DLD1 (cell line): ENCODE data around the gene RAB5IF.
"Not testable (repeated sequence)": the region's sequence is repeated elsewhere in the genome, so short reads cannot be mapped to it uniquely, and the experiment has no call there.

Experiments used
- in situ Hi-C: cut with HindIII; loops from 2 replicates; pipeline ENCODE4 v1.10.0; 2017; ENCODE audit warnings: low sequenced_read_pairs

Gene RAB5IF

DNA sequence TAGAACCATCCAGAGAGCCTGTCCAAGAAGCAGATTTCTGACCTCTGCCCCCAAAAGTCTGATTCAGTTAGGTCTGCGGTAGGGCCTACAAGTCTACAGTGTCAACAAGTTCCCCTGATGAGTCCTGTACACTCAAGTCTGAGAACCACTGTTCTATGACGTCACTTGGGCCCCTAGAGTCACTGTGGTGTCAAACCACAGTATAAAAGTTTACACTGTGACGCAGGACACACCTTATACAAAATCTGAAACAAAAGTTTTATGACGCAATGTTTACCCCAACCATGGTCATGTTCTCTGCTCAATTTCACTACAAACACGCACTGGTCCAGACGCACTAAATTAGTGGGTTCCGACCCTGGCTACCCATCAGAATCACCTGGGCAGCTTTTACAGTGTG is 22.5 kb downstream of the RAB5IF start:
- in situ Hi-C loops, result no loop called here

DNA sequence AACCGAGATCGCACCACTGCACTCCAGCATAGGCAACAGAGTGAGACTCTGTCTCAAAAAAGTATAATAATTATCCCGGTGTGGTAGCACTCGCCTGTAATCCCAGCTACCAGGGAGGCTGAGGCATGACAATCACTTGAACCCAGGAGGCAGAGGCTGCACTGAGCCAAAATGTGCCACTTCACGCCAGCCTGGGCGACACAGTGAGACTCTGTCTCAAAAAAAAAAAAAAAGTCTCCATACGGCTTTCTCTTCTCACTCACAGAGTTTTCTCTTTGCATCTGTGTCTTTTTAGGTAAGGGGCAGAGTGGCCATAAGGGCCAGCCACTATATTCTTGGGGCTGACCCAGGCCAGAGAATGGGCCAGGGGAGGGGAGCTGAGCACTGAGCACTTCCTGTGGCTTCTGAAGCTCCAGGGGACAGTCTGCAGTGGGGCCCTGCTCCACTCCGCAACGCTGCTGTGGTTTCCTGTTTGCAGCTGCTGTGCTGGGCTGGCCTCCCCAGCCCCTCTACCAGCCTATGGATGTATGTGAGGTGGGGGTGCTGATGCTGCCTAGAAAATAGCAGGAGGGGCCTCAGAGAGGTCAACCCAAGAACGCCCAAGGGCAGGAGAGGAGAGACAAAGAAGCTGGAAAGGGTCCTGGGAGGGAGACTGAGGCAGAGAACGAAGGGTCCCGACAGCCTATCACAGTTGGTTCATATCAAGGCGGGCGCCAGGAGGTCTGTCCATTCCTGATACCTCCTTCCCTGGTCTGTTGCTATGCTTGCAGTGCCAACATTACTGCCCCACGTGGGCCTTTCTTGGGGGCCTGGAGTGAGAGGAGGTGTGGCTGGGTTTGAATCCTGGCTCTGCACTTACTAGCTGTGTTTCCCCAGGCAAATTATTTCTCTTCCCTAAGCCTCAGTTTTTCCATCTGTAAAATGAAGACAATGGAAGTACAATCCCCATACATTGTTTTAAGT is 24.4 kb downstream of the RAB5IF start:
- in situ Hi-C loops, result no loop called here

DNA sequence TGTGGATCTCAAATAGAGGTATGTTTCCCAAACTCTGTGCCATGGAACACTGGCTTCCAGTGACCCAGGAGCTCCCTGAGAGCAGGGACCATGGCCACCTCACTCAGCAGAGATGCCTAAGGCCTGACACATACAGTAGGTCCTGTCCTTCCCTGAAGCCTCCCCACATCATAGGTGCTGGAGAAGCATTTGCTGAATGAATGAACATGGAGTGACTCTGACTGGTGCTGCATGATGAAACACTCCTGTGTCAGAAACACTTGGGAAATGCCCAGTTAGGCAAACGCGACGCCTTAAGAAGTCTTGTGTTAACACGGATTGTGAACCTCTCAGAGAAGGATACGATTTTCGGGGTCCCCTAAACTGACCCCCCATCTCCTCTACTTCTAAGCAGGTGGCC is 26.1 kb downstream of the RAB5IF start:
- in situ Hi-C loops, result no loop called here

DNA sequence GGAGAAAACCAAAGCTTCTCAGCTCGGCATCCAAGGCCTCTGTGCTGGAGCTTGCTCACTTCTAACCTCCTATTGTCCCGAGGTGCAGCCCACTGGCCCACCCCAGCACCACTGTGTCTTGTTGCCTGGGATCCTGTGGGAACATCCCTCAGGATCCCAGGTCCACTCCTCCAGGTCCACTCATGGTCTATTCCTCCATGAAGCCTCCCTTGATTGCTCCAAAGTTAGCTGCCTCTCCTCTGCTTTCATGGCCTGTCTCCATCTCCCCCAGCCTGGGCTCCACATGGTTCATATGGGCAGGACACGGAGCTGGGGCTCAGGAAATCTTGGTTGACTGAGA is 26.5 kb downstream of the RAB5IF start:
- in situ Hi-C loops, result no loop called here

DNA sequence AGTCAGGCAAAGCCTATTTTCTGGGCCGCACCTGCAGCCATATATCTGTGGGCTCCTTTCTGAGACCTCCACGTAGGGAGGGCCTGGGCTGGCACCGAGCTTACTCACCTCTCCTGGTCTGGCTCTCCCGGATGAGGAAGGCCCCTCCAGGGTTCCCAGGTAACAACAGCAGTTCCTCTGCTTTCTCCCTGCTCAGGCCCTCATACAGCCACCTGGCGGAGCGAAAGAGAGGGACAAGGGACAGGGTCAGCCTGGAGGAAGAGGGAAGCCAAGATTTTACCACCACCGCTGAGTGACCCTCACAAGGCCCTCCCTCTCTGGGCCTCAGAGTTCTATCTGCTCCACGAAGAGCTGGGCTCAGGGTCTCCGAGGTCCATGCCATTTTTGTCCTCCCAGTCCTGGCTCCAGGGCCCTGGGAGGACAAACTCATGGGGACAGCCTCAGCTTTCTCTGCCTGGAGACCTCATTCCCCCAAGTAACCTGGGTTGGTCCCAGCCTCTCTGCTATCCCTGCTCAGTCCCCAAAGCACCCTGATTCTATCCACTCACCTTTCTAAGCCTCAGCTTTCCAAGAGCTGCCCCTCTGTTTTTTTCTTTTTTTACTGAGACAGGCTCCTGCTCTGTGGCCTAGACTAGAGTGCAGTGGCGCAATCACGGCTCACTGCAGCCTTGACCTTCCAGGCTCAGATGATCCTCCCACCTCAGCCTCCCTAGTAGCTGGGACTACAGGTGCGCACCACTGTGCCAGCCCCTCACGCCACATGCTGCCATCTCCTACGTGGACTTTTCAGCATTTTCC is 27.1 kb downstream of the RAB5IF start:
- in situ Hi-C loops, result no loop called here

DNA sequence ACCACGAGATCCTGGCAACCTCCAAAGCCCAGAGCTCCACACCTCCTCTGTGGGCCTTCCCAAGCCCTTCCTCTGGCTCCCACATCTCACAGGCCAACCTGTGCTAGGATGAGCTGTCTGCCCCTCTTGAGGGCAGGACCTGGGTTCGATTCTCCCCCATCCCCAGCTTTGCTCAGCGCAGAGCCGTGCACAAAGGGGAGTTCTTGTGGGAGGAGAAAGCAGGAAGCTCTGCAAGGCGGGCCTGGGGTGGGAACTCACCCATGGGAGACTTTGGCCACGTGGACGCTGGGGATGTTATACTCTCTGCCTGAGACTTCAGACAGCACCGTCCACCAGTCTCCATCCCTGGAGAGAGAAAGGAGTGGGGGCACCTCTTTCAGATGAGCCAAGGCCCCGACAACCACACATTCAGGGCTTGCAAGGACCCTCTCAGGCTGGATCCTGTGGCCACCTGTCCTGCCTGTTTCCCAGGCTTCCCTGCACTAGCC is 27.8 kb downstream of the RAB5IF start:
- in situ Hi-C loops, result no loop called here

DNA sequence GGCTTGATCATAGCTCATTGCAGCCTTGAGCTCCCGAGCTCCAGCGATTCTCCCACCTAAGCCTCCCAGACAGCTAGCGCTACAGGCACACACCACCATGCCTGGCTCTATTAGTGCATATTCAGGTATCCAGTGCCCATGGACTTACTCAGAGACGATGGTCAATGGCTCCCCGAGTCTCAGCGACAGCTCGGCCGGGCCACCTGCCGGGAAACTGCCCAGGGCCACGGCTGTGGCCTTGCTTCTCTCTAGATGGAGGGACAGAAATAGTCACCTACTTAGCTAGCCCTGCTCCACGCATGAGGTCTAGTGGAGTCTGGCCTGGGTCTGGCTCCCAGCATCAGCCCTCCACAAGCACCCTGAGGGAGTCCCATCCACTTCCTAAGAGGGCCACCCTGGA is 28.8 kb downstream of the RAB5IF start:
- in situ Hi-C loops, result no loop called here

DNA sequence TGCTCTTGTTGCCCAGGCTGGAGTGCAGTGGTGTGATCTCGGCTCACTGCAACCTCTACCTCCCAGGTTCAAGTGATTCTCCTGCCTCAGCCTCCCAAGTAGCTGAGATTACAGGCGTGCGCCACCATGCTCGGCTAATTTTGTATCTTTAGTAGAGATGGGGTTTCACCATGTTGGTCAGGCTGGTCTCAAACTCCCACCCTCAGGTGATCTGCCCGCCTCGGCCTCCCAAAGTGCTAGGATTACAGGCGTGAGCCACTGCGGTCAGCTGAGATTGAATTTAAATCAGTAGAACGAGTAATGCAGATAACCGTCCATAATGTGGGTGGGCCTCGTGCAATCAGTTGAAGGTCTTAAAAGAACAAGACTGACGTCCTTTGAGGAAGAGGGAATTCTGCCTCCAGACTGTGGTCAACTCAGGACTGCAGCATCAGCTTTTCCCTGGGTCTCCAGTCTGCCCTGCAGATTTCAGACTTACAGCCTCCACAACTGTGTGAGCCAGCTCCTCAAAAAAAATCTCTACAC is 33.4 kb downstream of the RAB5IF start:
- in situ Hi-C loops, result not testable (repeated sequence)

DNA sequence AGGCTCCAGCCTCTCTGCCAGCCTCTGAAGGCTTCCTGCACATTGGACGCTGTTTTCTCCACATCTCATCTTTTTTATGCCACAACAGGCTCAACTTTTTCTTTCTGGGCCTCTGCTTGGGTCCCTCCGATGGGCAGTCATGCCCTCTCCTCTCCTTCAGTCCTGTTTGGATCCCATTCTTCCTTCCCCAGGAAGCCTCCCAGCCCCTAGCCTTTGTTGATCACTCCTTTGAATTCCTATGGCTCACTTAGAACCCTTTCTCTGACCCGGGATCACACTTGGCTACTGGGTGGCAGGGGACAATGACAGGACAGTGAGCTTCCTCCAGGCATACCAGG is 35.9 kb downstream of the RAB5IF start:
- in situ Hi-C loops, result no loop called here

DNA sequence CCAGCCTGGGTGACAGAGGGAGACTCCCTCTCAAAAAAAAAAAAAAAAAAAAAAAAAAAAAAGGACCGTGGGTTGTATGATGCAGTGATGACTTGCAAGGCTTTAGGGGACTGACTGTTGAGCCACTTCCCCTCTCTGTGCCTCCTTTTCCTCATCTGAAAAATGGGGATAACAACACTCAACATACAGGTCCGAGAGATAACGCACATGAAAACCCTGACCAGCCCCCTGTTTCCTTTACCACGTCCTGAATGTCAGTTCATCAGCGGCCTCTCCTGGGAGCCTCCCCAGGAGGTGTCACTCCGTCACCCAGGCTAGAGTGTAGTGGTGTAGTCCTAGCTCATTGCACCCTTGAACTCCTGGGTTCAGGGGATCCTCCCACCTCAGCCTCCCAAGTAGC is 36.6 kb downstream of the RAB5IF start:
- in situ Hi-C loops, result no loop called here

DNA sequence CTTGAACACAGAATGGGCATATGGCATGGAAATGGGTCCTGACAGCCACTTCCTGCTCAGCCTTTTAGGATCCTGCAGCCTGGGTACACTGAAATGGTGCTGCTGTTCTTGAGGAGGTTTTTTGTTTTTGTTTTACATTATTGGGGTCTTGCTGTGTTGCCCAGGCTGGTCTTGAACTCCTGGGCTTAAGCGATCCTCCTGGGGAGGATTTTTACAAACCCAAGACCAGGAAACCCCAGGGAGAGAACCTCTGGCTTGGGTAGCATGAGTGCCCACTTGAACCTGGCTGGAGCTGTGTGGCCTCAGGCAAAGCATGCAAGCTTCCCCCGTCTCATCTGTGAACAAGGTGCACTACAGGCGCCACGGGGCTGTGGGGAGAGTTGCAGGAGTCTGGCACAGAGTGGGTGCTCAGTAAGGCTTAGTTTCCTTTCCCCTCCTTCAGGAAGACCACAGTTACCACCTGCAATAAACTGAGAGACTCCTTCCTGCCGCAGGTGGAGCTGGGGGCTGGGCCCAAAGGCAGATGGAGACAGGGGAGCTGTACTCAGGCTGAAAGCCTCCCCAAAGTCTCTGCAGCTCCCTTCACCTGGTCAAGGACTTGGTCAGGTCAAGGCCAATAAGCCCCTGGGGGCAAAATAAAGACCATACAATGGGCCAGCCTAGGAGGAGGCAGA is 38.6 kb downstream of the RAB5IF start:
- in situ Hi-C loops, result no loop called here

DNA sequence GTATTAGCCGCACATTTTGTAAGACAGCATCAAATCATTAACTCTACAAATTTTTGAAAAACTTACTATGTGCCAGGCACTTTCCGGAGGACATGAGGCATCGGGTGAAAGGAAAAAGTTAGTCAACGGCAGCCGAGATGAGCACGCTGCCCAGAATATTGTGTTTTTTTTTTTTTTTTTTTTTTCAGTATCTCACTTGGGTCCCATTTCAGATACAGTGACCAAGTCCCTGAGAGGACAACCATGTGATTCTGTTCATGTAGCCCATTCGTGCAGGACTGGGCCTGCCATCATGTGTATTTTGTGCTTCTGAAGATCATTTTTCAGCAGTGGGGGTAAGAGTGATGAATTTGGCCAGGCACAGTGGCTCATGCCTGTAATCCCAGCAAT is 39.1 kb downstream of the RAB5IF start:
- in situ Hi-C loops, result no loop called here

DNA sequence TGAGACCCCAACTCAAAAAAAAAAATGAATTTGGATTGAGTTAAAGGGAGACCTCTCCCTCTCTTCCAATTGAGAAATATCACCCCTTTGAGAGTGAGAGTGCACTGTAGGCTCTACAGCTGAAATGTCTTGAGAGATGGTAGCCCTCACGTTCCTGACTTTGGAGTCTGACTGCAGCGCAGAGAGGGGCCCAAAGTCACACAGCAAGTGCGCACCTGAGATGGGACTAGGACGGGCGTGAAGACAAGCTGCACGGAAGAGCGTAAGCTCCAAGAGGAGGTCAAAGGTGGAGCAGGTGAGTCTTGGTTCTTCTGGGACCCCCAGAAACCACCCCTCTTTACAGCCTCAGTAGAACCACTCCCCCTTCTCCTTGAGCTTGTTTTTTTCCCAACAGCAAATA is 39.8 kb downstream of the RAB5IF start:
- in situ Hi-C loops, result no loop called here

DNA sequence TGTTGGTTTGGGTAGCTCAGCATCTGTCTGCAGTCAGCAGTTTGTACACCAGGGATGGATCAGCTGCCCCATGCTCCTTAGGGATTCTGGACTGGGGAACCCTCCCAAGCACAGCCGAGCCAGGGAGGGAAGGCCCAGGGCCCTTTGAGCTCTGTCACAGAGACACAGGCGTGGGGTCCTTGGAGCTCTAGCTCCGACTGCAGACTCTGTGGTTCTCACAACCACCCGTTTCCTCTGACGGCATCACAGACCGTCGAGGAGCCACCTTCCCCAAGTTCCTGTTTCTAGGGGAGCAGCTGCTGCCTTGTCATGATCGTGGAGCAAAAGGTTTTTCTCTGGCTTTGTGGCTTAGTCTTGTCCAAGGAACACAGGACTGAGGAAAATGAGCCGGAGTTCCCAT is 40.4 kb downstream of the RAB5IF start, which contains the start of gene SLA2:
TSS of gene SLA2 (minus strand) at position 199 of the 400 bp plus-strand sequence. CDS start 4,861 bp downstream, outside the sequence.
- in situ Hi-C loops, result no loop called here

DNA sequence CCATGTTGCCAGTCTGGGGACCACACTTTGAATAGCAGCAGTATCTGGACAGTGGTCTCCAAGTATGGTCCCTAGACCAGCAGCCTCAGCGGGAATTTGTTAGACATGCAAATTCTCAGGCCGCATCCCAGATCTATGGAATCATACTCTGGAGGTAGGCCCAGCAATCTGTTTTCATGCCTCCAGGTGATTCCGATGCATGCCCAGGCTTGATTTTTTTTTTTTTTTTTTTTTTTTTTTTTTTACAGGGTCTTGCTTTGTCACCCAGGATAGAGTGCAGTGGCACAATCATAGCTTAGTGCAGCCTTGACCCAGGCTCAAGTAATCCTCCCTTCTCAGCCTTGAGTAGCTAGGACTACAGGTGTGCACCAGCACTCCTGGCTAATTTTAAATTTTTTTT is 41.1 kb downstream of the RAB5IF start:
- in situ Hi-C loops, result no loop called here

DNA sequence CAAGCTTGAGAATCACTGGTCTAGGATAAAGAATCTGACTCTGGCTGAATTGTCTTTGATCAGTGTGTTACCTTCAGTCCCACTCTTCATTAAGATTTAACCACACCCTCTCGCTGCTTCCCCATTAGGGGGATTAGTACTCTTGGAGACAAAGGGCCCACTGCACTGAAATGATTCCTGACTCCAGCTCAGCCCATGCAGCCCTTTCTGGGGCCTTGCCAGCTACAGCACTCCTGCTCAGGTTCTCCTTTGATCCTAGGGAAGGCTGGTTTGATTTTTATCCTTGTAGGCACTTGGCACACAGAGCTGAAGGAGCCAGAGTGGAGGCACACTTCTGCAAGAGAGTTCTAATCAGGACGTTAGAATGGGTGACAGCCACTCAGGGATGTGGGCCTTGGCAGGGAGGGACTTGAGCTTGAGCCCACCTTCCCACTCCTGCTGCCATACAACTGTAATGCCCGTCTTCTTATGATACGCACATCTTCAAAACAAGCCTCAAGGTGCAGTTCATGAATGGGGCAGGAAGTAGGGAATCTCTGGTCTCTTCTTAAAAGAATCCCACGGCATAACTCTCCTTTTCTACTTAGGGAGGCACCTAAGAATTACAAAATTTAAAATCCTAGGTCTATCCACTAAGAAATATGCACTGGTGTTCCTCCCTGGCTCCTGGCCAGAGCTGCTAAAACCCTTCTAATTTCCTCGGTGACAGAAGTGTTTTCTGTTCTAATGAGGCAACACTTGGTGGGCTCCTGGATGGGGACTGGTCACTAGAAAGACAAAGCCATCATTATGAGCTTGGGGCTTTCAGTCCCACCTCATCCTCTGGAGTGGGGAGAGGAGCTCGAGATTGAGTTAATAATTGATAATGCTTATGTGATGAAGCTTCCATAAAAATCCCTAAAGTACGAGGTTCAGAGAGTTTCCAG is 41.9 kb downstream of the RAB5IF start:
- in situ Hi-C loops, result no loop called here

DNA sequence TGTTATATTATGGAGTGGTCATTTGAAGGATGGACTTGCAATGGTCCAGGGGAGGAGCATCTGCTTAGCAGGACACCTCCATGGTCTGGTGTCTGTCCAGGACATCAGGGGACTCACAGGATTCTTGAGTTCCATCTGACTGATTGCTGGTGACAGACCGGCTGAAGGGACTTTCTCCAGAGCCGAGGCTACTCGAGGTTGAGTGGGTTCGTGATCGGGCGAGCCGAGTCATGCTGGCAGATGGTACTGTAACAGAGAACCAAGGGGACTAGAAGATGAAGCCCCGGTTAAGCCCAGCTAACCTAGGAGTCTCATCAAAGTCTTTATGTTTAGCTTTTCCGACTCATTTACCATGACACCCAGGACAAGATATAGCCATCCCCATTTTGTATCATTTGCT is 47.9 kb downstream of the RAB5IF start:
- in situ Hi-C loops, result no loop called here

DNA sequence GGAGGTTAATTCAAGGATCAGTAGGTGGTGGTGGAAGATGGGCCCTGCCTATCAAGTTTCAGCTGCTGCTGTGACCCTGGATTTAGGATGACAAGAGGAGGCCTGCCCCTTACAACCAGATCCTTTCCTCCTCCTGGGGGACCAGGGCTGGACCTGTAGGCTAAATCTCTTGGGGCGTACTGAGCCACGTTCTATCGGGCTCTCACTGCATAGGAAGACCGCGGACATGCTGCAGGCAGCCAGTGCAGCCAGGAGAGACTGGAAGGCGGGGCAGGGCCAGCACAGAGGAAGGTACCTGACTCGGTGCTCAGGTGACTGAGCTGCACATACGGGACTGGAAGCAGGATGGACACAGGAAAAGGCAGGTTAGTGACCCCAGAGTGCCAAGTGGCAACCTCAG is 48.9 kb downstream of the RAB5IF start:
- in situ Hi-C loops, result no loop called here

DNA sequence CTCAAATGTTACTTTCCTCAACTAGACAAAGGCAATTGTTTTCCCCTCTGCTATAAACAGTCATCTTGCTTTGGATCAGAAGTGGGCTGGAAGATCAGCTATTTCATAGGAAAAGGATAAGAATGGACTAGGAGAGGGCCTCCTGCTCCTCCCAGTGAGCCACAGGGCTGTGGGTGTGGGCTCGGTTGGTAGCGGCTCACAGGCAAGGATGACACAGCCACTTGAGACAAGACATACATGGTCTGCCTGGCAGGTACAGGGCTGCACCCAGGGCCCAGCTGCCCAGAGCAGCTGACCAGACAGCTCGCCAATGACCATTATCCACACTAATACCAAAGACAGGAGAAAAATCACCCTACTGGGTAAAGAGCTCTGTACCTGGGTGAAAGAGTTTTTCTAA is 49.4 kb downstream of the RAB5IF start:
- in situ Hi-C loops, result no loop called here

DNA sequence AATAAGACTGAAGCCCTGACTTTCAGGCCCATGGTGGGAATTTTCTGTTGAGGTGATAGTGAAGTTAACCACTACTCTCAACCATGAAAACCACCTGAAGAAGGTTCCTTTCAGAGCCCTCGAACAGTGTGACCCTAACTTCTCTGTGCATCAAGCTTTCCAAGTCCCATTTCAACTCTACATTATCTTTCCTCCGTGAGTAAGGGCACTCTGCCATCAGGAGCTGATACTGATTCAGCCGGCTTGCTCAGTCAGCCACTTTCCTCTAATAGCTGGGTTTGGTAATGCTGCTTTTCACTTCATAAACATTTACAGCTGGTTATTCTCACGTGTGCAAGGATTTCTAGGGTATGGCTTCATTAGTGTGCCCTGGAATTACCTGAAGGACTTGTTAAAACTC is 51.2 kb downstream of the RAB5IF start:
- in situ Hi-C loops, result no loop called here
